GM10847 (cell line): ENCODE results near the gene CDADC1.

Experiments
- POLR2A ChIP-seq: IDR thresholded peaks from 2 replicates; pipeline ENCODE4 v1.6.1; 2011; ENCODE audit not compliant: insufficient read length; ENCODE audit errors: extremely low read depth

CDADC1 gene

GRCh38 chr13:49220856-49221589 lies 26.7 kb upstream of the CDADC1 start:
- no peak for TF ChIP-seq POLR2A

- TF ChIP-seq POLR2A: no peak
Observed at GRCh38 chr13:49221590-49221965, 26.1 kb upstream of the CDADC1 start.

DNA sequence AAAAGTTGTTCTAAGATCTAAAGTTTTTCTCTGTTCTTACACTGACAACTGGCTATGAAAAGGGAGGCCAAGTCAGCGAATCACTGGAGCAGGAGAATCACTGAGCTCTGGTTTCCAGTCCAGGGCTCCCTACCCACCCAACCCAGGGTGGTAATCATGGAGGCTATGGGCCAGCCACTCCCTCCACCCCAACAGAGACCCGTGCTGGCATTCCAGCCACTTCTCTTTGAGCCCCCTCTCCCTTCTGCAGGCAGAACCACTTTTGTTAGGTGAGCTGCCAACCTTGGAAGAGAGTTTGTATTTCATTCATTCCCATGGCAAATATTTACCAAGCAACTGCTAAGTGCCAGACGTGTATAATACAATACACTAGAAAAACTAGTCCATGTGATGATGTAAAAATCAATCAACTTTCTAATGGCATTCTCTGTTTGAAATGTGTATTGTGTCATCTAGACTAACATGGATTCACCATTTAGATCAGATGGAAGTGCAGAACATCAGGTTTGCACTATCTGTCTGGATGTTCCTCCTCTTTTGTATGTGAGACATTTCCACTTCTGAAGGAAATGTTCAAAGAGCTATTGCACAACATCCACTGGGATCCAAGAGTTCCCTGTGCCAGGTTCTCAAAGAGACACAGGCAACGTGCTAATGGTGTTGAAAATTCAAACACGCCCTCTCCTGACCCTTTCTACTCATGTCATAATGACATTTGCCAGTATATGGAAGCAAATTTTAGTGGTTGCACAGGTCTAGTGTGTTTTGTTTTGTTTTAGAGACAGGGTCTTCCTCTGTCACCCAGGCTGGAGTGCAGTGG lies 22.3 kb upstream of the CDADC1 start:
- TF ChIP-seq POLR2A: no peak

DNA sequence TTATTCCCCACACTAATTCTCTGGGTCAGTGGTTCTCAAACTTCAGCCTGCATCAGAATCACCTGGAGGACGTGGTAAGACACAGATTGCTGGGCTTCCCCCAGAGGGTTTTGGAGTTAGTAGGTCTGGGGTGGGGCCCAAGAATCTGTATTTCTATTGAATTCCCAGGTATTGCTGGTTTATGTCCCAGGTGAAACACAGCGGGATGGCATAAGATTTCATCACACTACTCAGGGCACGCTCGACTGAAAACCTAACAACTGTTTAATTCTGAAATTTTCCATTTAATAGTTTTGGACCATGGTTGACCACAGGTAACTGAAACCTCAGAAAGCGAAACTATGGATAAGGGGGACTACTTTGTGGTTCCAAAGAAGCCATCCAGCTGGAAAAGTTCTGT lies 21.1 kb upstream of the CDADC1 start:
- TF ChIP-seq POLR2A: no peak

DNA sequence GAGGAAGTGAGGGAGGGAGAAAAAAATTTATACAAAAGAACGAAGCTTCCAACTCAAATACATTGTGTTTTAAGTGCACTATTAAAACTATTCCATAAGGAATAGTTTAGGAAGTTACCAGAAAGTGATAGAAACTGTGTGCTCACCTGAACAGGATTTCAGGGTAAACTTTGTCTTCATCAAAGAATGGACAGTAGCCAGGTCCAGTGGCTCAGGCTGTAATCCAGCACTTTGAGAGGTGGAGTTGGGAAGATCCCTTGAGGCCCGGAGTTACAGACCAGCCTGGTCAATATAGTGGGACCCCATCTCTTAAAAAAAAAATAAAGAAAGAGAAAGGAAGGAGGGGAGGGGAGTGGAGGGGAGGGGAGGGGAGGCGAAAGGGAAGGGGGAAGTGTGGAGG lies 13.0 kb upstream of the CDADC1 start:
- TF ChIP-seq POLR2A: no peak

- TF ChIP-seq POLR2A: no peak
Observed at GRCh38 chr13:49235856-49236431, 11.8 kb upstream of the CDADC1 start.

- no peak for TF ChIP-seq POLR2A
Observed at GRCh38 chr13:49238621-49239020, 9.1 kb upstream of the CDADC1 start.

- TF ChIP-seq POLR2A: no peak
Observed at GRCh38 chr13:49240017-49240416, 7.7 kb upstream of the CDADC1 start.

DNA sequence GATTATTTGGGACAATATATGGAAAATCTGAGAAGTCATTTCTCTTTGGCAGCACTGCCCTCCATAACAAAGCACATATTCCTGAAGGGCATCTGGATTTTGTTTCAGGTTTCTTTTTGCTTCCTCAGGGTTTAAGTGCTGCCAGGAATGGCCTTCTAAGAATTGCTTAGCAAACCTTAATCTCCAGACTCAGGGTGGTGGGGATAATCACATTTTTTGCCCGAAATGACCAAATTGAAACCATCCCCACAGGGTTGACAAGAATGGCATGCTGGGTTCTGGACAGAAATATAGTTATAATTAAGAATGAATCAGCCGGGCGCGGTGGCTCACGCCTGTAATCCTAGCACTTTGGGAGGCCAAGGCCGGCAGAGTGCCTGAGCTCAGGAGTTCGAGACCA lies 6.4 kb upstream of the CDADC1 start:
- no peak for TF ChIP-seq POLR2A

- TF ChIP-seq POLR2A: no peak
Observed at GRCh38 chr13:49245101-49245500, 2.6 kb upstream of the CDADC1 start.

DNA sequence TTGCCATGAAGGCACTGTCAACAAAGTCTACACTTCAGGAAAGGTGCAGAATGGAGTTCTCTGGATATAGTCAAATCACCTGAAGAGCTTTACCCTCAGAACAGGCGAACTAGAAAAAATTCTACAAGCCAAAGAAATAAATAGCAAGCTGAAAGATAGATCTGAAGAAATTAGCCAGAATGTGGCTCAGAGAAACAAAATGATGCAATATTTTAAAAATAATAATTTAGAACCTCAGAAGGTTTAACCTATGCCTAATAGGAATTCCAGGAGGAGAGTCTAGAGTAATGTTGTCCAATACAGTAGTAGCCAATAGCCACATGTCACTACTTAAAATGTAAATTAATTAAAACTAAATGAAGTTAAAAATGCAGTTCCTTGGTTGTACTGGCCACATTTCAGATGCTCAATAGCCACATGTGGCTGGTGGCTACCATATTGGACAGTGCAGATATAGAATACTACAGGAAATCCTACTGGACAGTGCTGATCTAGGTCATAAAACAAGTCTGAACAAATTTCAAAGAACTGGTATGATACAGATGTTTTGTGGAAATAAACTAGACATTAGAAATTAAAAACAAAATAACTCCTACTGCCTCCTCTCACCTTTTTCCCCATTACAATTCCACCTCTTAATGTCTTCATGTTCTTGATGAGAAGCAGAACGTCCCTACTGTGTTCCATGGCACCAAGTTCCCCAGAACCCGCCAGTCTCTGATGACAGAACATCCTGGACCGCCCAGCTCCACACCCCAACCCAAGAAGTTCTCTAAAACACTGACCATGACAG lies 679 bp upstream of the CDADC1 start:
- TF ChIP-seq POLR2A: no peak

- TF ChIP-seq POLR2A: no peak
Observed at GRCh38 chr13:49248622-49249002, 887 bp downstream of the CDADC1 start.

GRCh38 chr13:49251326-49251725 lies 3.6 kb downstream of the CDADC1 start:
- TF ChIP-seq POLR2A: no peak

GRCh38 chr13:49253310-49253709 lies 5.6 kb downstream of the CDADC1 start:
- TF ChIP-seq POLR2A: no peak

- TF ChIP-seq POLR2A: no peak
Observed at GRCh38 chr13:49254007-49254406, 6.3 kb downstream of the CDADC1 start.
